Measurements from ENCODE around the gene HOXB4. TPM values are rescaled to one million over a fixed set of nuclear protein-coding genes. Genes with fewer than 3 reads are reported as not detected.
A peak's percentile ranks its signal among the peaks of the same experiment; 100 is the strongest.

Gene HOXB4
- total RNA-seq, 1 donor from 2014 or later: 39.2 TPM

DNA sequence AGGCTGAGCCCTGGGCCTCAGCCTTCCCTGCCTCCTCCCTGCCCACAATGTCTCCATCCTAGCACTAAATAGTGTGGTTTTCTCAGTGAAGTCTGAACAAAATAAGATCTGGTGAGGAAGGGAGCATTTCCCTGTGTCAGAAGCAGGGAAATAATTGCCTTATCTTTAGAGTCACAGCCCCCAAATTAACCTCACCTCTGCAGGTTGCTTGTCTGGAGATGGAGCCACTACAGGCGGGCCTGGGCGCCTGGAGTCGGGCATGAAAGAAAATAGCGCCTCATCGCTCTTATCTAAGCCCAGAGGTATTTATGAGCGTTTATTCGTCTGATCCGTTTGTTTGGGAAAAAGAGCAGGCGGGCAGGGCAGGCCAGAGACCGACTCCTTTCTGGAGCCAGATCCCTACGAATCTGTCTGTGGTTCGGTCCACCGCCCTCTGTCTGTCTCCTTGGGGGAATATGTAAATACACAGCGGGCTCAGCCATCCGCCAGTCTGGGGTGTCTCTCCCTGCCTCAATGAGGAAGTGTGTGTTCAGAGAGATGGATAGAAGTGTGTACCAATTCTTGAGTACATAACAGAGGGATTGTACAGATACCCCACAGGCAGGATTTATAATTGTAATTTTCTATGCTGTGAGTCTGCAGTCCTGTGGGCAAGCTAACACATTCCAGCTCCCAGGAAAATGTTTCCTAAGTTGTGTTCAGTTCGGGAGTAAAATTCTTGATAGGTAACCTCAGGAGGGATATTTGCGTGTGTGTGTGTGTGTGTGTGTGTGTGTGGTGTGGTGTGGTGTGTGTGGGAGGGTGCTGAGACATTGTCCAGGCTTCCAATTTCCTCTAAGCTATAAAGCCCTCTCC is 22.3 kb upstream of the HOXB4 start:
- Mint-ChIP-seq H3K36me3 (peaks cover 7% of the 10 kb centered on the region), H3K9me3 (no peaks in the 10 kb centered on the region), H3K27me3 (ENCODE audit: low read depth) (no peaks in the 10 kb centered on the region), H3K4me1 (peaks cover 85% of the 10 kb centered on the region), H3K4me3 (peak overlapping the region; percentile 90), H3K27ac (peak overlapping the region; percentile 100)
- DNase-seq (ENCODE audit: low spot score in 2 of 2, unreplicated experiment in 2 of 2): no peak
- no peak for TF ChIP-seq CTCF (IDR thresholded peaks at IDR 0.05; ENCODE audit: unreplicated experiment)

DNA sequence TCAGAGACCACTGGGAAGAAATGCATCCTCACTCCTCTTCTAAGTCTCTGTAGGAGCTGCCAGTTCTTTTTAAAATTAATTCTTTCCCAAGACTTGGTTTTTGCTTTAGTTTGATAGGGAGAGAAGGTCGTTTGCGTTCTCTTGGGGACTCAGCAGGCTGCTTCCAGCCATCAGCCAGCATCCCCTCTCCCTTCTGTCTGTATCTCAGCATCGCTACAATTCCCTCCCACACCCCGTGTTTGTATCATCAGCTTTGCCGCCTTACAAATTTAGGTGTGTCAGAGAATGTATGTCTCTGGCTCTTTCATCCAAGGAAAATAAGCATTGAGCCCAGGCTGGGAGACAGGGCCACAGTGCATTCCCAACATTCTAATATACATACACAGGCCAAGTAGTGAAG is 21.2 kb upstream of the HOXB4 start:
- H3K36me3 Mint-ChIP-seq: peaks cover 9% of the 10 kb centered on the region
- TF ChIP-seq CTCF (IDR thresholded peaks at IDR 0.05; ENCODE audit: unreplicated experiment): no peak
- H3K9me3 Mint-ChIP-seq: no peaks in the 10 kb centered on the region
- peaks cover 86% of the 10 kb centered on the region for H3K4me1 Mint-ChIP-seq
- H3K4me3 Mint-ChIP-seq: peak overlapping the region; percentile 90
- H3K27ac Mint-ChIP-seq: peak overlapping the region; percentile 100
- DNase-seq (ENCODE audit: low spot score in 2 of 2, unreplicated experiment in 2 of 2): no peak
- no peaks in the 10 kb centered on the region for H3K27me3 Mint-ChIP-seq (ENCODE audit: low read depth)

- no peak for TF ChIP-seq CTCF (IDR thresholded peaks at IDR 0.05; ENCODE audit: unreplicated experiment)
- peaks cover 88% of the 10 kb centered on the region for H3K4me1 Mint-ChIP-seq
- no peak for DNase-seq (ENCODE audit: low spot score in 2 of 2, unreplicated experiment in 2 of 2)
- H3K27ac Mint-ChIP-seq: peak overlapping the region; percentile 100
- H3K4me3 Mint-ChIP-seq: peak overlapping the region; percentile 90
- no peaks in the 10 kb centered on the region for H3K9me3 Mint-ChIP-seq
- peaks cover 9% of the 10 kb centered on the region for H3K36me3 Mint-ChIP-seq
- H3K27me3 Mint-ChIP-seq (ENCODE audit: low read depth): no peaks in the 10 kb centered on the region
These were observed 20.6 kb upstream of the HOXB4 start for GRCh38 chr17:48598736-48599135.

DNA sequence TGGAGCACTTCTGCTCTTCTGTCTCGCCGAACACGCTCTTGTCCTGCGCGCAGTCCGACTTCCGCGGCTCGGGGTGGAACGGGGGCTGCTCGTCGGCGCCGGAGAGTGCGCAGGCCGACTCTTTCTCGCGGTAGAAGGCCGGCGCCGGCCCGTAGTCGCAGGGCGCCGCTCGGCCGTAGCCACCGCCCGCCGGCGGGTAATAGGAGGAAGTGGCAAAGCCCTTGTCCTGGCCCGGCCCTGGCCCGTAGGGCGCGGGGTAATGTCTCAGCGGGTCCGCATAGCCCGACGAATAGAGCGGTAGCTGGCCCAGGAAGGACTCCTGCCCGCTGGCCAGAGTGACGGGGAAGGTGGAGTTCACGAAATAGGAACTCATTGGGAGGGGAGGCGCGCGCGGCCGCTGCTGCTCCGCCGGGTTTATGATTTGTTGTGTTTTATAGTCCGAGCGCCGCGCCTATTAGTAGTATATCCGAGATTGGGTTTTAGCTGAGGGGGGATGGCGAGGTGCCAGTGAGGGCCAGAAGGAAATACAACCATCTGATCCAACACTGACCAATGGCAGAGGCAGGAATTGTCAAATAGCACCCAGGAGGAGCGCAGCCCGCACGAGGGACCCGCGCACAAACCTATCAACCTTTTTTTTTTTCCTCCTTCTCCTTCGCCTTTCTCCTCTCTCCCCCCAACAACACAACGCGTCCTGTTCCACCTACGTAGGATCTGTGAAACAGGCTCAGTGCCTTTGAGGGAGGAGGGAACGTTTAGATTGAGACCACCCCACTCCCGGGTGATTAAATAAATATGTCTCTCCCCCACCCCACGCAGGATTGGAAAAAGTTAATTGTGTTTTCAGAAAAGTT is 19.9 kb upstream of the HOXB4 start:
- Mint-ChIP-seq H3K4me1 (peaks cover 81% of the 10 kb centered on the region), H3K36me3 (peaks cover 9% of the 10 kb centered on the region), H3K27me3 (ENCODE audit: low read depth) (no peaks in the 10 kb centered on the region), H3K4me3 (peak overlapping the region; percentile 90), H3K27ac (peak overlapping the region; percentile 100), H3K9me3 (no peaks in the 10 kb centered on the region)
- TF ChIP-seq CTCF (IDR thresholded peaks at IDR 0.05; ENCODE audit: unreplicated experiment): no peak
- peak in 1 of 2 experiments; percentile 75 for DNase-seq (ENCODE audit: low spot score in 2 of 2, unreplicated experiment in 2 of 2)

GRCh38 chr17:48597528-48597777 is 19.3 kb upstream of the HOXB4 start:
- H3K4me3 Mint-ChIP-seq: peak overlapping the region; percentile 90
- H3K27me3 Mint-ChIP-seq (ENCODE audit: low read depth): no peaks in the 10 kb centered on the region
- H3K4me1 Mint-ChIP-seq: peaks cover 75% of the 10 kb centered on the region
- H3K36me3 Mint-ChIP-seq: peaks cover 13% of the 10 kb centered on the region
- H3K27ac Mint-ChIP-seq: peak overlapping the region; percentile 100
- TF ChIP-seq CTCF (IDR thresholded peaks at IDR 0.05; ENCODE audit: unreplicated experiment): no peak
- no peak for DNase-seq (ENCODE audit: low spot score in 2 of 2, unreplicated experiment in 2 of 2)
- H3K9me3 Mint-ChIP-seq: no peaks in the 10 kb centered on the region
